HepG2 (cell line): ENCODE results near the gene CISD3. TPM values are rescaled to one million over a fixed set of nuclear protein-coding genes. Genes with fewer than 3 reads are reported as not detected.

Source experiments
- AHDC1 ChIP-seq: sonication (generic); formaldehyde crosslinking; IDR thresholded peaks from 2 replicates; pipeline ENCODE4 v1.5.1; 2020; ENCODE audit warnings: mild to moderate bottlenecking, missing genetic modification reagents, borderline replicate concordance
- ATF1 ChIP-seq: IDR thresholded peaks from 2 replicates; pipeline ENCODE4 v1.6.1; 2016; ENCODE audit warnings: mild to moderate bottlenecking, control low read depth
- BRCA1 ChIP-seq: sonication (generic); formaldehyde crosslinking; IDR thresholded peaks from 2 replicates; pipeline ENCODE4 v1.4.0; 2020; ENCODE audit warnings: missing genetic modification reagents
- CHD4 ChIP-seq: fragments of 200-600 bp; sonication (generic); IDR thresholded peaks from 2 replicates; pipeline ENCODE4 v1.7.0; 2017; ENCODE audit warnings: mild to moderate bottlenecking, low read length, borderline replicate concordance
- ETV5 ChIP-seq: IDR thresholded peaks from 2 replicates; pipeline ENCODE4 v1.6.1; 2018; ENCODE audit warnings: missing biosample characterization, missing genetic modification reagents, inconsistent platforms, borderline replicate concordance
- GMEB2 ChIP-seq: IDR thresholded peaks from 2 replicates; pipeline ENCODE4 v1.6.1; 2016; ENCODE audit warnings: missing biosample characterization, missing genetic modification reagents, low read depth
- KMT2A ChIP-seq: sonication (generic); formaldehyde crosslinking; IDR thresholded peaks from 2 replicates; pipeline ENCODE4 v1.4.0; 2020; ENCODE audit warnings: missing genetic modification reagents
- ONECUT2 ChIP-seq: sonication (generic); formaldehyde crosslinking; IDR thresholded peaks from 2 replicates; pipeline ENCODE4 v1.4.0; 2020; ENCODE audit warnings: missing genetic modification reagents
- TFDP1 ChIP-seq: IDR thresholded peaks from 2 replicates; pipeline ENCODE4 v1.6.1; 2016; ENCODE audit warnings: missing compliant biosample characterization, missing genetic modification reagents, borderline replicate concordance
- TGIF2 ChIP-seq: IDR thresholded peaks from 2 replicates; pipeline ENCODE4 v1.6.1; 2016; ENCODE audit warnings: control low read depth, missing compliant biosample characterization
- TSC22D2 ChIP-seq: sonication (generic); formaldehyde crosslinking; IDR thresholded peaks from 2 replicates; pipeline ENCODE4 v1.5.1; 2020; ENCODE audit warnings: missing genetic modification reagents, mild to moderate bottlenecking, borderline replicate concordance
- ZBTB25 ChIP-seq: IDR thresholded peaks from 2 replicates; pipeline ENCODE4 v1.6.1; 2018; ENCODE audit warnings: missing genetic modification reagents
- ZBTB34 ChIP-seq: sonication (generic); formaldehyde crosslinking; IDR thresholded peaks from 2 replicates; pipeline ENCODE4 v1.8.0; 2022; ENCODE audit warnings: mild to moderate bottlenecking, missing genetic modification reagents
- ZMYM4 ChIP-seq: sonication (generic); formaldehyde crosslinking; IDR thresholded peaks from 2 replicates; pipeline ENCODE4 v1.8.1; 2023; ENCODE audit warnings: mild to moderate bottlenecking, missing genetic modification reagents
- ZNF770 ChIP-seq: sonication (generic); formaldehyde crosslinking; IDR thresholded peaks from 2 replicates; pipeline ENCODE4 v1.5.0; 2020; ENCODE audit warnings: mild to moderate bottlenecking, missing genetic modification reagents
- polyA plus RNA-seq, 8 experiments: library from polyadenylated mRNA; depleted of rRNA in 3 of 8; stranded (reverse) in 7 of 8; unstranded in 1 of 8; fragments of >200 nt; fragmentation: Illumina TruSeq in 4 of 8; extraction: Trizol in 4 of 8; gene quantifications; 2 replicates each; pipeline versions ENCODE4 v1.2.1 to v1.2.3, GENCODE V29; 2011 to 2016; ENCODE audit warnings: low read depth in 4 of 8, missing spikeins in 1 of 8, mixed read lengths in 1 of 8; ENCODE audit not compliant: insufficient read depth in 1 of 8
- total RNA-seq, 5 experiments: library from RNA; depleted of rRNA; stranded (reverse); fragments of >200 nt; fragmentation: Illumina TruSeq; extraction: Trizol; gene quantifications; 2 replicates each; pipeline ENCODE4 v1.2.3, GENCODE V29; 2016; ENCODE audit warnings: low read depth in 1 of 5

CISD3 gene
- total and polyA plus RNA-seq, 2 of the 13 experiments (the other 11 are each of a cell fraction or from before 2014, with no cell fraction given): 30.0 to 34.1 TPM

- TF ChIP-seq ZBTB34 (no peak), AHDC1 (CRISPR knock-in tag) (no peak), ETV5 (CRISPR knock-in tag) (no peak; the same call in none of the 2 replicates), ONECUT2 (CRISPR knock-in tag) (no peak), ZBTB25 (CRISPR knock-in tag) (0 out of 2 replicates have a peak, but pooled peaks have one; percentile 46), ZMYM4 (peak; percentile 44; the same call in 1 of the 2 replicates), CHD4 (0 out of 2 replicates have a peak, but pooled peaks have one; percentile 1), TFDP1 (peak; percentile 24; the same call in 1 of the 2 replicates), GMEB2 (no peak), ZNF770 (CRISPR knock-in tag) (no peak), TGIF2 (CRISPR knock-in tag) (peak; percentile 63; the same call in 1 of the 2 replicates), ATF1 (CRISPR knock-in tag) (no peak), KMT2A (CRISPR knock-in tag) (no peak), BRCA1 (no peak), TSC22D2 (CRISPR knock-in tag) (peak; percentile 21; the same call in 1 of the 2 replicates)
These were observed 17.5 kb downstream of the CISD3 start (continued) for GRCh38 chr17:38747463-38748148.
